ENCODE results near the gene EXOSC5. TPM values are rescaled to one million over a fixed set of nuclear protein-coding genes. Genes with fewer than 3 reads are reported as not detected.

Gene EXOSC5
- total and polyA plus RNA-seq, 9 of the 15 experiments (the other 6 are each of a cell fraction or from before 2014, with no cell fraction given): 10.9 to 75.5 (median 37.8) TPM

- TF ChIP-seq CTCFL (IDR thresholded peaks at IDR 0.05; ENCODE audit: borderline replicate concordance, insufficient read depth, low read depth, low read length, poor library complexity, severe bottlenecking) (no peak), ZBTB34 (CRISPR knock-in tag; IDR thresholded peaks at IDR 0.05) (no peak), CBFA2T2 (conservative IDR thresholded peaks at IDR 0.05) (peak; percentile 41; the same call in 1 of the 2 replicates), PML (IDR thresholded peaks at IDR 0.05; ENCODE audit: low read length) (no peak), NR1H2 (CRISPR knock-in tag; IDR thresholded peaks at IDR 0.05) (no peak), LEF1 (IDR thresholded peaks at IDR 0.05) (peak; percentile 39; the same call in 1 of the 2 replicates), BCOR (IDR thresholded peaks at IDR 0.05) (no peak), RBFOX2 (IDR thresholded peaks at IDR 0.05; ENCODE audit: low read depth, low read length) (no peak), C11orf30 (IDR thresholded peaks at IDR 0.05; ENCODE audit: low read depth) (no peak), MAZ (CRISPR knock-in tag; conservative IDR thresholded peaks at IDR 0.05 in 1 of 2, IDR thresholded peaks at IDR 0.05 in 1 of 2) (no peak), PPARD (CRISPR knock-in tag; IDR thresholded peaks at IDR 0.05) (no peak), FOXO4 (CRISPR knock-in tag; IDR thresholded peaks at IDR 0.05) (no peak), ARID2 (IDR thresholded peaks at IDR 0.05) (peak; percentile 56; the same call in 1 of the 2 replicates), ZNF407 (IDR thresholded peaks at IDR 0.05; ENCODE audit: low read depth) (no peak), ZNF695 (CRISPR knock-in tag; IDR thresholded peaks at IDR 0.05) (no peak), SMARCB1 (IDR thresholded peaks at IDR 0.05; ENCODE audit: insufficient read length, low read depth) (no peak)
Measured at GRCh38 chr19:41350735-41351338, 46.3 kb downstream of the EXOSC5 start (continued).
